ENCODE data around the gene ANP32B. TPM values are rescaled to one million over a fixed set of nuclear protein-coding genes. Genes with fewer than 3 reads are reported as not detected.
"Not testable (repeated sequence)": the region's sequence is repeated elsewhere in the genome, so short reads cannot be mapped to it uniquely, and the experiment has no call there.

ANP32B gene
- total RNA-seq, 2 experiments from 2014 or later = 352 to 358 TPM

DNA sequence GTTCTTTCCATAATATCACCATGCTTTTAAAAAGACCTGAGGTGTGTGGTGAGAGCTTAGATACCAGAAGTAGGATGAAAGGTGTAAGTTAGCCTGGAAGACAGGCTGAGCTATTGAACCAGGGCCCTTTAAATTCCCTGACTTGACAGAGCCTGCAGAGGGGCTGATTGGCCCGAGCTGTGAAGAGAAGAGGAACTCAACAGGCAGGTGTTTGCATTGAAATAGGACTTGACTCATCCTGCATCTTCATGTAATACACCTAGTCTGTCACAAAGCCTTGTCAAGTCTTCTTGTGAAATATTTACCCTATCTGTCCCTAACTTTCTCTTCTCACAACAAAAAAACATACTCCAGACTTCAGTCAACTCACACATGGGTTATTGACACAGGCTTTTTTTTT, 16.6 kb upstream of the ANP32B start:
- Mint-ChIP-seq H3K4me1 (ENCODE audit: low read depth) (no peaks in the 10 kb centered on the region), H3K36me3 (no peaks in the 10 kb centered on the region), H3K27ac (no peak overlapping the region), H3K9me3 (no peaks in the 10 kb centered on the region), H3K4me3 (no peak overlapping the region), H3K27me3 (peaks cover 6% of the 10 kb centered on the region)
- ChIA-PET CTCF (interaction anchor here (0.8 to 1.1 kb wide), 2 partner anchors 35 to 68 kb away, joined by 3 read pairs; no protein-coding TSS in a partner anchor), POLR2A (no interaction called here)
- no peak for DNase-seq
- intact Hi-C loops (cut with micrococcal nuclease) = no loop called here

GRCh38 chr9:97969014-97969413, 14.1 kb upstream of the ANP32B start:
- H3K27me3 Mint-ChIP-seq = peaks cover 6% of the 10 kb centered on the region
- no peaks in the 10 kb centered on the region for H3K4me1 Mint-ChIP-seq (ENCODE audit: low read depth)
- no peak overlapping the region for H3K4me3 Mint-ChIP-seq
- no peak for DNase-seq
- POLR2A ChIA-PET = no interaction called here
- CTCF ChIA-PET = no interaction called here
- no peaks in the 10 kb centered on the region for H3K36me3 Mint-ChIP-seq
- H3K27ac Mint-ChIP-seq = no peak overlapping the region
- no peaks in the 10 kb centered on the region for H3K9me3 Mint-ChIP-seq
- intact Hi-C loops (cut with micrococcal nuclease) = no loop called here

DNA sequence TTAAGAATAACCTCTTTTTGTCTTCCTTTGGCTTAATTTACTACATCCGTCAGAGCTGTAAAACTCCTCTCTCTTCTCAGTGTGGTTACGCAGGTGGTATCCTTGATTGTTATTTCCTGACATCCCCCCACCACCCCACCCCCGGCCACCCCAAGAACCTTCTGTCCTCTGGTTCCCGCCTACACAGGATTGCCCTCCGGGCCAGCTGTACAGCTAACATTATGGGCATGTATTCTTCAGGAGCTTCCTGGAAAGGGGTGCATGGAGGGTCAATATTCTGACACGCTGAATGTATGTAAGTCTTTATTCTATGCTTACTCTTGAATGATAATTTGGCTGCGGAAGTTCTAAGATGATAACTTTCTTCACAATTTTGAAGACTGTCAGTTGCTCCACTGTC, 13.0 kb upstream of the ANP32B start:
- intact Hi-C loops (cut with micrococcal nuclease) = no loop called here
- Mint-ChIP-seq H3K27ac (no peak overlapping the region), H3K36me3 (no peaks in the 10 kb centered on the region)

GRCh38 chr9:97972753-97973152, 10.4 kb upstream of the ANP32B start:
- intact Hi-C loops (cut with micrococcal nuclease) = no loop called here
- no peak overlapping the region for H3K27ac Mint-ChIP-seq
- H3K27me3 Mint-ChIP-seq = peaks cover 3% of the 10 kb centered on the region
- ChIA-PET POLR2A (no interaction called here), CTCF (no interaction called here)
- no peaks in the 10 kb centered on the region for H3K36me3 Mint-ChIP-seq
- H3K9me3 Mint-ChIP-seq = no peaks in the 10 kb centered on the region
- H3K4me3 Mint-ChIP-seq = no peak overlapping the region
- no peak for DNase-seq
- H3K4me1 Mint-ChIP-seq (ENCODE audit: low read depth) = no peaks in the 10 kb centered on the region

More for the DNA sequence above, 13.0 kb upstream of the ANP32B start:
- Mint-ChIP-seq H3K27me3 (peaks cover 3% of the 10 kb centered on the region), H3K4me3 (no peak overlapping the region), H3K9me3 (no peaks in the 10 kb centered on the region), H3K4me1 (ENCODE audit: low read depth) (no peaks in the 10 kb centered on the region)
- ChIA-PET CTCF (no interaction called here), POLR2A (no interaction called here)
- DNase-seq = no peak

DNA sequence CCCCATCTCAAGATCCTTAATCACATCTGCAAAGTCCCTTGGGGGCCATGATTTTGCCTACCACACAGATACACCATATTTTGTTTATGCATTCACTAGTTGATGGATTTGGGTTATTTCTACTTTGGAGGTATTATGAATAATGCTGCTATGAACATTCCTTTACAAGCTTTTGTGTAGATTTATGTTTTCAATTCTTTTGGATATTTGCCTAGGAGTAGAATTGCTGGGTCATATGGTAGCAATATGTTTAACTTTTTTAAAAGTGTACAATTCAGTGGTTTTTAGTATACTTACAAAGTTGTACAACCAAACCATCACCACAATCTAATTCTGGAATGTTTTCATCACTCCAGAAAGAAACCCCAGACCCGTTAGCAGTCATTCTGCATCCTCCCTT, 7.8 kb upstream of the ANP32B start:
- Mint-ChIP-seq H3K27me3 (peaks cover under 1% of the 10 kb centered on the region), H3K4me1 (ENCODE audit: low read depth) (peaks cover 4% of the 10 kb centered on the region), H3K36me3 (no peaks in the 10 kb centered on the region), H3K27ac (no peak overlapping the region), H3K9me3 (no peaks in the 10 kb centered on the region), H3K4me3 (no peak overlapping the region)
- CTCF ChIA-PET = no interaction called here
- POLR2A ChIA-PET = no interaction called here
- intact Hi-C loops (cut with micrococcal nuclease) = no loop called here
- no peak for DNase-seq

GRCh38 chr9:97976633-97977032, 6.5 kb upstream of the ANP32B start:
- H3K36me3 Mint-ChIP-seq; intact Hi-C loops (cut with micrococcal nuclease); H3K27ac Mint-ChIP-seq; DNase-seq; H3K4me3 Mint-ChIP-seq; POLR2A ChIA-PET; H3K9me3 Mint-ChIP-seq; CTCF ChIA-PET; H3K27me3 Mint-ChIP-seq; H3K4me1 Mint-ChIP-seq (ENCODE audit: low read depth): not testable (repeated sequence)

- no peak overlapping the region for H3K27ac Mint-ChIP-seq
- POLR2A ChIA-PET = no interaction called here
These were observed 4.6 kb upstream of the ANP32B start for GRCh38 chr9:97978371-97979130.

DNA sequence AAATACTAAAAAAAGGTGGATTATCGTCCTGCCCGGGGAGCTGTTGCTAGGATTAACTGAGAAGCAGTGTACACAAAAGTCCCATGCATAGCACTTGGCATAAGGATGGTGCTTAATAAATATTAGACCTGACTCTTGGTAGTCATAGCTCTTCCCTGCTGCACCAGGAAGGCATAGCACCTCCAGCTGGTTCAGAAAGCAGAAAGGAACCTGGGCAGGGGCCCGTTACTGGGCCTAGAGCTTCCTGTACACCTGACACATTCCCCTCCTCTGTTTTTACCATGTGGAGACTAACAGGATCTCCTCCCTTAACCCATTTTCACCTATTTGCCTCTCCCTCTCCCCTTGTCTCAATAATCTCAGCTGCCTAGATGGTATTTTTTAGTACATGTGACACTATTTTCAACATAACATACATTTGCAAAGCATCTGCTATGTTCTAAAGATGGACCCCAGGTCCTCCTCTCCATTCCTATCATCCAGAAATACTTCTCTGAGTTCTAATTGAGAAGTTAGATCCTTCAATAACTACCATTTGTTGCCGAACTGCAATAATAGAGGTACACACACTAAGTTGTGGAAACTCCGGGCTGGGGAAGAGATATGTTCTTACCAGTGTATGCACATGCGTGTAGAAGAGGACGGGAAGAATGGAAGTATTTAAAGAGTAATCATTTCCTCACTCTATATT, 3.2 kb upstream of the ANP32B start:
- intact Hi-C loops (cut with micrococcal nuclease) = loop anchor here (5.0 kb wide), 1 partner anchor 122 kb away; no protein-coding TSS in a partner anchor
- DNase-seq = no peak
- Mint-ChIP-seq H3K27me3 (no peaks in the 10 kb centered on the region), H3K4me1 (ENCODE audit: low read depth) (peaks cover 17% of the 10 kb centered on the region), H3K36me3 (no peaks in the 10 kb centered on the region), H3K9me3 (no peaks in the 10 kb centered on the region), H3K4me3 (no peak overlapping the region), H3K27ac (no peak overlapping the region)
- CTCF ChIA-PET = interaction anchor here (0.6 to 5.0 kb wide), 4 partner anchors 23 to 57 kb away, joined by 3 to 20 read pairs (median 4); partner anchors contain the start of gene TRMO
- POLR2A ChIA-PET = interaction anchor here (0.7 kb wide), 1 partner anchor 56 kb away, joined by 3 read pairs; no protein-coding TSS in a partner anchor

More at GRCh38 chr9:97978371-97979130, 4.6 kb upstream of the ANP32B start:
- intact Hi-C loops (cut with micrococcal nuclease) = no loop called here
- no peaks in the 10 kb centered on the region for H3K27me3 Mint-ChIP-seq
- H3K9me3 Mint-ChIP-seq = no peaks in the 10 kb centered on the region
- H3K4me3 Mint-ChIP-seq = no peak overlapping the region
- no peak for DNase-seq
- H3K4me1 Mint-ChIP-seq (ENCODE audit: low read depth) = peaks cover 17% of the 10 kb centered on the region
- no peaks in the 10 kb centered on the region for H3K36me3 Mint-ChIP-seq
- CTCF ChIA-PET = no interaction called here

GRCh38 chr9:97980479-97980803, 2.7 kb upstream of the ANP32B start:
- intact Hi-C loops (cut with micrococcal nuclease) = loop anchor here (5.0 kb wide), 1 partner anchor 122 kb away; no protein-coding TSS in a partner anchor
- ChIA-PET POLR2A (no interaction called here), CTCF (interaction anchor here (1.0 to 5.0 kb wide), 3 partner anchors 24 to 58 kb away, joined by 3 to 20 read pairs (median 4); partner anchors contain the start of gene TRMO)
- H3K9me3 Mint-ChIP-seq = no peaks in the 10 kb centered on the region
- H3K4me1 Mint-ChIP-seq (ENCODE audit: low read depth) = peaks cover 17% of the 10 kb centered on the region
- H3K4me3 Mint-ChIP-seq = no peak overlapping the region
- no peak overlapping the region for H3K27ac Mint-ChIP-seq
- H3K27me3 Mint-ChIP-seq = no peaks in the 10 kb centered on the region
- no peaks in the 10 kb centered on the region for H3K36me3 Mint-ChIP-seq
- DNase-seq = no peak

- Mint-ChIP-seq H3K27me3 (no peaks in the 10 kb centered on the region), H3K36me3 (no peaks in the 10 kb centered on the region), H3K9me3 (no peaks in the 10 kb centered on the region), H3K4me3 (no peak overlapping the region), H3K4me1 (ENCODE audit: low read depth) (peaks cover 21% of the 10 kb centered on the region), H3K27ac (no peak overlapping the region)
- POLR2A ChIA-PET = interaction anchor here (1.8 to 3.0 kb wide), 2 partner anchors 22 to 348 kb away, joined by 7 to 9 read pairs; partner anchors contain the start of genes NCBP1 and TSTD2
- CTCF ChIA-PET = interaction anchor here (1.0 to 5.0 kb wide), 3 partner anchors 53 to 92 kb away, joined by 3 to 36 read pairs (median 20); partner anchors contain the start of gene TRMO
- no peak for DNase-seq
- intact Hi-C loops (cut with micrococcal nuclease) = loop anchor here (5.0 kb wide), 1 partner anchor 121 kb away; no protein-coding TSS in a partner anchor
These were observed 2.0 kb upstream of the ANP32B start for GRCh38 chr9:97980918-97981845.

DNA sequence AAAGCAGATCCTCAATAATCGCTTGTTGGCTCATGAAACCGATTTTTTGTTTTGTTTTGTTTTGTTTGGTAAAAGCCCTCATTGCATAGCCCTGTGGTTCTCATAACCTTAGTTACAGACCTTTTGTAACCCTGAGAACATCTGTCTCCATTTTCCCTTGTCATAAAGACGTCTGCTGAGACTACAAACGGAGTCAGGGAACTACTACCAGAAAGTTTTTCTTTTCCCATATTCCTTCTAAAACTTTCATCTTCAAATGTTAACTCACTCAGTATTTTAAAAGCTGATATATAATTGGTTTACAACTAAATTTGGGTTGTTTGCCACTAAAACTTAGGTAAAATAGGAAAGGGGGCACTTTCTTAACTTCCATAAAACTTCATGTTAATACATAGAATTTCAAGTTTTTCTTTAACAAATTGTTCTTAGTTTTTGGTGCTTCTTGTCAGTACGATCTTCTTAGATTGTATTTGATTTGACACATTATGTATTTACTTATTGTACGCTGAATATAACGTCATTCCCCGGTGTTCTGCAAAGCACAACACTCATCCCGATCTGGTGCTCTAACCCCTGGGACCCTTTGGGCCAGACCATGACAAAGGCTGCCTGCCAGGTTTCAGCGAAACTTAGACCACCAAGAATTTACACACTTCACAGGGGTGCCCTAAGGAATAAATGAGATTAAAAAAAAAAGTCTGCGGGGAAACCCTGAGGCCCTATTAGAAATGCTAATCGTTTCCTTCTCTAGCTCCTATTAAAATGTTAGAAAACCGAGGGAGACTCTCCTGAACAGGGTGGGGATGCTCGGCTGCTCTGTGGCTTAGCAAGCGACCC, 1.1 kb upstream of the ANP32B start:
- CTCF ChIA-PET = interaction anchor here (0.8 to 5.0 kb wide), 8 partner anchors 25 to 349 kb away, joined by 3 to 36 read pairs (median 4); partner anchors contain the start of genes NCBP1, TRMO and TSTD2
- H3K36me3 Mint-ChIP-seq = no peaks in the 10 kb centered on the region
- peaks cover 28% of the 10 kb centered on the region for H3K4me1 Mint-ChIP-seq (ENCODE audit: low read depth)
- H3K27me3 Mint-ChIP-seq = no peaks in the 10 kb centered on the region
- H3K27ac Mint-ChIP-seq = peak overlapping the region; percentile 83
- no peaks in the 10 kb centered on the region for H3K9me3 Mint-ChIP-seq
- POLR2A ChIA-PET = interaction anchor here (0.7 to 5.0 kb wide), 12 partner anchors 10 to 349 kb away, joined by 3 to 77 read pairs (median 5); partner anchors contain the start of genes NCBP1, TBC1D2, TRMO and TSTD2
- intact Hi-C loops (cut with micrococcal nuclease) = loop anchor here (2.0 to 5.0 kb wide), 2 partner anchors 75 to 120 kb away; partner anchors contain the start of gene NANS
- H3K4me3 Mint-ChIP-seq = peak overlapping the region; percentile 82
- DNase-seq = no peak
